K562 (cell line): Measurements from ENCODE around the gene BRWD1. TPM values are rescaled to one million over a fixed set of nuclear protein-coding genes. Genes with fewer than 3 reads are reported as not detected.

ENCODE experiments used
- CBX2 ChIP-seq: fragments of 200-600 bp; sonication (generic); IDR thresholded peaks from one replicate; pipeline ENCODE4 v1.6.1; 2012; ENCODE audit warnings: mild to moderate bottlenecking, low read length, inconsistent platforms; ENCODE audit not compliant: insufficient read depth, poor library complexity, severe bottlenecking
- CREBBP ChIP-seq: IDR thresholded peaks from one replicate; pipeline ENCODE4 v1.6.1; 2012; ENCODE audit warnings: low read depth, mild to moderate bottlenecking, control low read depth, inconsistent platforms, low read length
- ERF ChIP-seq: fragments of 450-650 bp; formaldehyde crosslinking; IDR thresholded peaks from 2 replicates; pipeline ENCODE4 v1.4.0; 2020; ENCODE audit warnings: mild to moderate bottlenecking, mixed read lengths
- FOS ChIP-seq: IDR thresholded peaks from 3 replicates; pipeline ENCODE4 v1.6.1; 2011; ENCODE audit not compliant: insufficient read length; ENCODE audit errors: extremely low read depth
- GABPB2 ChIP-seq: fragments of 250-450 bp; sonication (Bioruptor Pico); conservative IDR thresholded peaks from 2 replicates; pipeline ENCODE4 v1.5.1; 2021; ENCODE audit warnings: mild to moderate bottlenecking
- HMG20B ChIP-seq: fragments of 250-450 bp; sonication (Bioruptor Pico); IDR thresholded peaks from 2 replicates; pipeline ENCODE4 v1.5.0; 2021; ENCODE audit warnings: mild to moderate bottlenecking
- JUND ChIP-seq, 2 experiments: IDR thresholded peaks; 2 replicates in 1 of 2; 3 replicates in 1 of 2; pipeline ENCODE4 v1.6.1; 2011; ENCODE audit warnings: borderline replicate concordance in 2 of 2, low read depth in 2 of 2, low read length in 2 of 2, improper control_type of control experiment in 1 of 2, missing biosample characterization in 1 of 2, missing genetic modification characterization in 1 of 2, missing genetic modification reagents in 1 of 2
- LEF1 ChIP-seq: fragments of 450-650 bp; IDR thresholded peaks from 2 replicates; pipeline ENCODE4 v1.6.1; 2016; ENCODE audit warnings: mild to moderate bottlenecking
- NFE2 ChIP-seq: IDR thresholded peaks from 2 replicates; pipeline ENCODE4 v1.6.1; 2014; ENCODE audit warnings: antibody characterized with exemption, low read depth
- POLR2G ChIP-seq: fragments of 200-400 bp; formaldehyde crosslinking; IDR thresholded peaks from 2 replicates; pipeline ENCODE4 v1.6.1; 2017; ENCODE audit warnings: low read depth, mild to moderate bottlenecking, antibody characterized with exemption, low read length, moderate library complexity
- RAD51 ChIP-seq: fragments of 450-650 bp; IDR thresholded peaks from 2 replicates; pipeline ENCODE4 v1.7.1; 2016; ENCODE audit warnings: low read depth, mild to moderate bottlenecking, borderline replicate concordance
- SNRNP70 ChIP-seq: fragments of 200-400 bp; formaldehyde crosslinking; optimal IDR thresholded peaks from 2 replicates; pipeline ENCODE3; 2017; ENCODE audit warnings: low read depth, low read length
- STAG1 ChIP-seq: sonication (generic); formaldehyde crosslinking; IDR thresholded peaks from 2 replicates; pipeline ENCODE4 v1.5.0; 2020; ENCODE audit warnings: missing genetic modification reagents, borderline replicate concordance
- ZKSCAN8 ChIP-seq: fragments of 200-800 bp; sonication (Bioruptor generic); IDR thresholded peaks from 2 replicates; pipeline ENCODE4 v1.6.1; 2016; ENCODE audit warnings: missing genetic modification characterization, missing compliant biosample characterization
- ZNF280B ChIP-seq: fragments of 250-450 bp; sonication (Bioruptor Pico); IDR thresholded peaks from 2 replicates; pipeline ENCODE4 v1.5.1; 2021; ENCODE audit warnings: mild to moderate bottlenecking
- ZNF699 ChIP-seq: fragments of 250-450 bp; sonication (Bioruptor Pico); IDR thresholded peaks from 2 replicates; pipeline ENCODE4 v1.8.0; 2021; ENCODE audit warnings: mild to moderate bottlenecking, moderate library complexity; ENCODE audit not compliant: insufficient replicate concordance
- polyA plus RNA-seq, 8 experiments: library from polyadenylated mRNA; depleted of rRNA in 4 of 8; stranded (reverse) in 5 of 8; unstranded in 3 of 8; fragments of >200 nt; fragmentation: Nextera tagmentation in 2 of 8; fragmentation: Illumina TruSeq in 1 of 8; extraction: Ambion mirVana in 2 of 8; extraction: Trizol in 1 of 8; gene quantifications; 2 replicates each; pipeline versions ENCODE4 v1.2.1 to v1.2.3, GENCODE V29; 2011 to 2014; ENCODE audit warnings: inconsistent platforms in 1 of 8, missing spikeins in 1 of 8
- total RNA-seq, 7 experiments: library from RNA; depleted of rRNA in 6 of 7; stranded (reverse); fragments of >200 nt in 6 of 7; fragmentation: Illumina TruSeq in 2 of 7; extraction: Trizol in 2 of 7; gene quantifications; 2 replicates each; pipeline versions ENCODE4 v1.2.1 to v1.2.3, GENCODE V29; 2011 to 2021; ENCODE audit warnings: low replicate concordance in 1 of 7
- TF ChIP-seq, protein P1 (sequence below): fragments of 450-650 bp; IDR thresholded peaks from 2 replicates; pipeline ENCODE4 v1.6.1; 2018; ENCODE audit not compliant: partially characterized antibody
- TF ChIP-seq, protein P2 (sequence below), 2 experiments: fragments of 250-450 bp in 1 of 2; fragments of 450-650 bp in 1 of 2; sonication (Bioruptor Pico) in 1 of 2; IDR thresholded peaks; 2 replicates each; pipeline versions ENCODE4 v1.6.1 to v1.8.0; 2016 to 2021; ENCODE audit warnings: mild to moderate bottlenecking in 2 of 2, moderate library complexity in 2 of 2, missing compliant biosample characterization in 1 of 2, missing genetic modification characterization in 1 of 2
- TF ChIP-seq, protein P3 (sequence below): fragments of 250-450 bp; sonication (Bioruptor Pico); IDR thresholded peaks from 2 replicates; pipeline ENCODE4 v1.8.0; 2021; ENCODE audit warnings: borderline replicate concordance, mild to moderate bottlenecking, moderate library complexity; ENCODE audit not compliant: poor library complexity, severe bottlenecking

BRWD1 gene
- total and polyA plus RNA-seq, 9 of the 15 experiments (the other 6 are each of a cell fraction or from before 2014, with no cell fraction given), result 10.1 to 60.2 (median 34.1) TPM

DNA sequence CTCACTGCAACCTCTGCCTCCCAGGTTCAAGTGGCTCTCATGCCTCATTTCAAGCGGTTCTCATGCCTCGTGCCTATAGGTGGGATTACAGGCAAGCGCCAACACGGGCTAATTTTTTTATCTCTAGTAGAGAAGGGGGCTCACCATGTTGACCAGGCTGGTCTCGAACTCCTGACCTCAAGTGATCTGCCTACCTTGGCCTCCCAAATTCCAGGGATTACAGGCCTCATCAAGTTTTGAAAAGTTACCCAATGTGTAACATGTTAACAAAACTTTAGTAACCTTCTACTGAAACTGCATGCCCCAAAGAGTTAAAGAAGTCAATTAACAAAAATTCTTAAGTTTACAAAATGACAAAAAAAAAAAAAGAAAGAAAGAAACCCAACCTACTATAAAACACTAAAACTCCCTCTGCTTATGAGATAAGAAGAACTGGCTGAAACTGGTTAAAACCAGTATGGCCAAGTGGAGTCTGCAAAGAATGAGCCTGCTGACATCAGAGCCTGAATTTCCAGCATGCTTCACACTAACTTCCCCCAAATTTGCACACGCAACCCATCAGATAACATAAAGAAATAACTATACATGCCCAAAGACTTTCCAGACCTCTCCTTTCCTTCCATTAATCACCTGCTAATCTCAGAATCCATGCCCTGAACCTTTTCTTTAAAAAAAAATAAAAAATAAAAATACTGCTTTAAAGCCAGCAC lies 104.7 kb downstream of the BRWD1 start (continued):
- no peak for TF ChIP-seq ZNF699 (CRISPR knock-in tag)
- TF ChIP-seq, protein P1, sequence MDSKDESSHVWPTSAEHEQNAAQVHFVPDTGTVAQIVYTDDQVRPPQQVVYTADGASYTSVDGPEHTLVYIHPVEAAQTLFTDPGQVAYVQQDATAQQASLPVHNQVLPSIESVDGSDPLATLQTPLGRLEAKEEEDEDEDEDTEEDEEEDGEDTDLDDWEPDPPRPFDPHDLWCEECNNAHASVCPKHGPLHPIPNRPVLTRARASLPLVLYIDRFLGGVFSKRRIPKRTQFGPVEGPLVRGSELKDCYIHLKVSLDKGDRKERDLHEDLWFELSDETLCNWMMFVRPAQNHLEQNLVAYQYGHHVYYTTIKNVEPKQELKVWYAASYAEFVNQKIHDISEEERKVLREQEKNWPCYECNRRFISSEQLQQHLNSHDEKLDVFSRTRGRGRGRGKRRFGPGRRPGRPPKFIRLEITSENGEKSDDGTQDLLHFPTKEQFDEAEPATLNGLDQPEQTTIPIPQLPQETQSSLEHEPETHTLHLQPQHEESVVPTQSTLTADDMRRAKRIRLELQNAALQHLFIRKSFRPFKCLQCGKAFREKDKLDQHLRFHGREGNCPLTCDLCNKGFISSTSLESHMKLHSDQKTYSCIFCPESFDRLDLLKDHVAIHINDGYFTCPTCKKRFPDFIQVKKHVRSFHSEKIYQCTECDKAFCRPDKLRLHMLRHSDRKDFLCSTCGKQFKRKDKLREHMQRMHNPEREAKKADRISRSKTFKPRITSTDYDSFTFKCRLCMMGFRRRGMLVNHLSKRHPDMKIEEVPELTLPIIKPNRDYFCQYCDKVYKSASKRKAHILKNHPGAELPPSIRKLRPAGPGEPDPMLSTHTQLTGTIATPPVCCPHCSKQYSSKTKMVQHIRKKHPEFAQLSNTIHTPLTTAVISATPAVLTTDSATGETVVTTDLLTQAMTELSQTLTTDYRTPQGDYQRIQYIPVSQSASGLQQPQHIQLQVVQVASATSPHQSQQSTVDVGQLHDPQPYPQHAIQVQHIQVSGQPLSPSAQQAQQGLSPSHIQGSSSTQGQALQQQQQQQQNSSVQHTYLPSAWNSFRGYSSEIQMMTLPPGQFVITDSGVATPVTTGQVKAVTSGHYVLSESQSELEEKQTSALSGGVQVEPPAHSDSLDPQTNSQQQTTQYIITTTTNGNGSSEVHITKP, result no peak
- TF ChIP-seq SNRNP70, result no peak
- no peak for TF ChIP-seq STAG1 (CRISPR knock-in tag)
- TF ChIP-seq RAD51, result no peak
- peak; percentile 50; the same call in 1 of the 2 replicates for TF ChIP-seq JUND (IDR thresholded peaks at IDR 0.05; ENCODE audit: borderline replicate concordance, low read depth, low read length)
- TF ChIP-seq JUND (tag; IDR thresholded peaks at IDR 0.05; ENCODE audit: borderline replicate concordance, low read depth, low read length), result peak; percentile 60; the same call in 2 of the 3 replicates
- no peak for TF ChIP-seq POLR2G
- TF ChIP-seq ZKSCAN8 (CRISPR knock-in tag), result 0 out of 2 replicates have a peak, but pooled peaks have one; percentile 48
- TF ChIP-seq ERF (CRISPR knock-in tag), result peak; percentile 80; the same call in 1 of the 2 replicates
- TF ChIP-seq NFE2, result no peak
- no peak for TF ChIP-seq CREBBP
- peak; percentile 98 for TF ChIP-seq LEF1
- TF ChIP-seq, protein P2, sequence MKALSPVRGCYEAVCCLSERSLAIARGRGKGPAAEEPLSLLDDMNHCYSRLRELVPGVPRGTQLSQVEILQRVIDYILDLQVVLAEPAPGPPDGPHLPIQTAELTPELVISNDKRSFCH (CRISPR knock-in tag; IDR thresholded peaks at IDR 0.05), result 0 out of 2 replicates have a peak, but pooled peaks have one; percentile 4
- TF ChIP-seq, protein P2 (tag; IDR thresholded peaks at IDR 0.05), result peak; percentile 85
- TF ChIP-seq ZNF280B, result no peak
- no peak for TF ChIP-seq FOS
- TF ChIP-seq GABPB2 (CRISPR knock-in tag), result no peak
- TF ChIP-seq, protein P3, sequence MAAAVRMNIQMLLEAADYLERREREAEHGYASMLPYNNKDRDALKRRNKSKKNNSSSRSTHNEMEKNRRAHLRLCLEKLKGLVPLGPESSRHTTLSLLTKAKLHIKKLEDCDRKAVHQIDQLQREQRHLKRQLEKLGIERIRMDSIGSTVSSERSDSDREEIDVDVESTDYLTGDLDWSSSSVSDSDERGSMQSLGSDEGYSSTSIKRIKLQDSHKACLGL (CRISPR knock-in tag), result no peak
- no peak for TF ChIP-seq CBX2
- TF ChIP-seq HMG20B (CRISPR knock-in tag), result no peak
